T-helper 2 cell treated with Interferon-gamma antibody and Interleukin-4, amounts not matched to agents 100 ng/mL and 5 ng/mL, for 36 hours (primary cell): ENCODE data around the gene ASIC2. TPM values are rescaled to one million over a fixed set of nuclear protein-coding genes. Genes with fewer than 3 reads are reported as not detected.

Experiments
- intact Hi-C: fragments of 100-400 bp; cut with micrococcal nuclease; formaldehyde crosslinking; loops from one replicate; pipeline ENCODE4 v1.15.1; 2023
- total RNA-seq: library from RNA; stranded (reverse); gene quantifications from 2 replicates; pipeline ENCODE4 v1.2.3, GENCODE V29; 2022

Gene ASIC2
- total RNA-seq, 1 donor from 2014 or later = not detected

- intact Hi-C loops = no loop called here
Observed at GRCh38 chr17:33166472-33166871, 126.6 kb downstream of the ASIC2 start.

GRCh38 chr17:33164169-33164881, 128.8 kb downstream of the ASIC2 start:
- intact Hi-C loops = no loop called here

- intact Hi-C loops = no loop called here
Observed at GRCh38 chr17:33163533-33164168, 129.4 kb downstream of the ASIC2 start.

GRCh38 chr17:33154869-33155455, 138.1 kb downstream of the ASIC2 start:
- intact Hi-C loops = no loop called here

- intact Hi-C loops = no loop called here
Observed at GRCh38 chr17:33152783-33153182, 140.3 kb downstream of the ASIC2 start.

- intact Hi-C loops = no loop called here
Observed at GRCh38 chr17:33151565-33151964, 141.5 kb downstream of the ASIC2 start.

GRCh38 chr17:33145941-33146340, 147.2 kb downstream of the ASIC2 start:
- intact Hi-C loops = no loop called here

GRCh38 chr17:33144837-33145236, 148.3 kb downstream of the ASIC2 start:
- intact Hi-C loops = no loop called here

GRCh38 chr17:33142705-33143299, 150.3 kb downstream of the ASIC2 start:
- intact Hi-C loops = no loop called here

GRCh38 chr17:33140413-33141099, 152.5 kb downstream of the ASIC2 start:
- intact Hi-C loops = no loop called here

GRCh38 chr17:33138627-33139026, 154.5 kb downstream of the ASIC2 start:
- intact Hi-C loops = no loop called here

GRCh38 chr17:33137426-33137825, 155.7 kb downstream of the ASIC2 start:
- intact Hi-C loops = no loop called here

GRCh38 chr17:33135691-33136090, 157.4 kb downstream of the ASIC2 start:
- intact Hi-C loops = no loop called here

- intact Hi-C loops = no loop called here
Observed at GRCh38 chr17:33131620-33132019, 161.5 kb downstream of the ASIC2 start.

GRCh38 chr17:33127706-33128105, 165.4 kb downstream of the ASIC2 start:
- intact Hi-C loops = no loop called here

GRCh38 chr17:33126086-33126485, 167.0 kb downstream of the ASIC2 start:
- intact Hi-C loops = no loop called here

GRCh38 chr17:33125552-33125950, 167.5 kb downstream of the ASIC2 start:
- intact Hi-C loops = no loop called here

- intact Hi-C loops = no loop called here
Observed at GRCh38 chr17:33124871-33125551, 168.1 kb downstream of the ASIC2 start.

- intact Hi-C loops = no loop called here
Observed at GRCh38 chr17:33124185-33124584, 168.9 kb downstream of the ASIC2 start.

- intact Hi-C loops = no loop called here
Observed at GRCh38 chr17:33121756-33122155, 171.3 kb downstream of the ASIC2 start.

GRCh38 chr17:33121272-33121671, 171.8 kb downstream of the ASIC2 start:
- intact Hi-C loops = no loop called here
